Trophoblast cell (in vitro differentiated cells and primary cell): ENCODE data around the gene NPDC1.

ENCODE experiments used
- DNase-seq, 2 donors: peaks; one replicate each; pipeline ENCODE4 v3.0.0-alpha.2; 2016
- H2AFZ ChIP-seq: 2 replicates; pipeline ENCODE4 v1.6.1; 2013; ENCODE audit warnings: low read length, moderate library complexity, mild to moderate bottlenecking; ENCODE audit not compliant: insufficient read depth, poor library complexity
- H2AK5ac ChIP-seq: 2 replicates; pipeline ENCODE4 v1.6.1; 2013; ENCODE audit warnings: mild to moderate bottlenecking, low read length
- H2BK120ac ChIP-seq: 2 replicates; pipeline ENCODE4 v1.6.1; 2013; ENCODE audit warnings: low read length, mild to moderate bottlenecking, moderate library complexity; ENCODE audit not compliant: insufficient read depth, poor library complexity
- H2BK12ac ChIP-seq: 2 replicates; pipeline ENCODE4 v1.6.1; 2013; ENCODE audit warnings: mild to moderate bottlenecking, low read length, moderate library complexity
- H2BK5ac ChIP-seq: 2 replicates; pipeline ENCODE4 v1.6.1; 2013; ENCODE audit warnings: low read length, low read depth, moderate library complexity, mild to moderate bottlenecking; ENCODE audit not compliant: poor library complexity
- H3K14ac ChIP-seq: 2 replicates; pipeline ENCODE4 v1.6.1; 2013; ENCODE audit warnings: mild to moderate bottlenecking, low read length
- H3K18ac ChIP-seq: 2 replicates; pipeline ENCODE4 v1.6.1; 2013; ENCODE audit warnings: mild to moderate bottlenecking, low read length
- H3K23ac ChIP-seq: 2 replicates; pipeline ENCODE4 v1.6.1; 2013; ENCODE audit warnings: low read length
- H3K27ac ChIP-seq: 2 replicates; pipeline ENCODE4 v1.5.1; 2013; ENCODE audit warnings: low read depth, mild to moderate bottlenecking, inconsistent platforms, low read length, moderate library complexity
- H3K27me3 ChIP-seq: 2 replicates; pipeline ENCODE4 v1.6.1; 2013; ENCODE audit warnings: inconsistent platforms, mild to moderate bottlenecking, low read length, moderate library complexity; ENCODE audit not compliant: insufficient read depth
- H3K36me3 ChIP-seq, 2 experiments: 1 replicate in 1 of 2; 2 replicates in 1 of 2; pipeline ENCODE4 v1.6.1; 2013; ENCODE audit warnings: low read length in 2 of 2, mild to moderate bottlenecking in 2 of 2, moderate library complexity in 1 of 2; ENCODE audit not compliant: insufficient read depth in 2 of 2, control insufficient read depth in 1 of 2
- H3K4ac ChIP-seq: 2 replicates; pipeline ENCODE4 v1.6.1; 2013; ENCODE audit warnings: low read depth, mild to moderate bottlenecking, low read length, moderate library complexity
- H3K4me1 ChIP-seq, 2 experiments: 1 replicate in 1 of 2; 2 replicates in 1 of 2; pipeline ENCODE4 v1.6.1; 2013; ENCODE audit warnings: low read length in 2 of 2, mild to moderate bottlenecking in 2 of 2, moderate library complexity in 1 of 2; ENCODE audit not compliant: insufficient read depth in 2 of 2, control insufficient read depth in 1 of 2
- H3K4me2 ChIP-seq: 2 replicates; pipeline ENCODE4 v1.6.1; 2013; ENCODE audit warnings: inconsistent platforms, mild to moderate bottlenecking, low read length, moderate library complexity
- H3K4me3 ChIP-seq: 2 replicates; pipeline ENCODE4 v1.5.1; 2013; ENCODE audit warnings: mild to moderate bottlenecking, low read depth, low read length, inconsistent platforms
- H3K79me1 ChIP-seq: one replicate; pipeline ENCODE4 v1.6.1; 2013; ENCODE audit warnings: low read length
- H3K79me2 ChIP-seq: 2 replicates; pipeline ENCODE4 v1.6.1; 2013; ENCODE audit warnings: low read length, mild to moderate bottlenecking; ENCODE audit not compliant: control insufficient read depth, insufficient read depth, poor library complexity
- H3K9ac ChIP-seq: 2 replicates; pipeline ENCODE4 v1.6.1; 2013; ENCODE audit warnings: mild to moderate bottlenecking, low read length
- H3K9me3 ChIP-seq: 2 replicates; pipeline ENCODE4 v1.6.1; 2013; ENCODE audit warnings: low read depth, mild to moderate bottlenecking, control low read depth, inconsistent platforms, low read length; ENCODE audit not compliant: insufficient read depth
- H4K12ac ChIP-seq: 2 replicates; pipeline ENCODE4 v1.6.1; 2013; ENCODE audit warnings: low read depth, mild to moderate bottlenecking, low read length, moderate library complexity
- H4K8ac ChIP-seq: 2 replicates; pipeline ENCODE4 v1.6.1; 2013; ENCODE audit warnings: low read depth, mild to moderate bottlenecking, low read length, moderate library complexity
- H4K91ac ChIP-seq: one replicate; pipeline ENCODE4 v1.6.1; 2013; ENCODE audit warnings: low read depth, mild to moderate bottlenecking, low read length, moderate library complexity
- WGBS: extraction: QIAGEN DNeasy Blood & Tissue Kit; methylation state at CpG from one replicate; pipeline ENCODE4 v1.1.7; 2013; ENCODE audit warnings: missing lambda C conversion rate; ENCODE audit not compliant: insufficient read length, insufficient coverage; ENCODE audit errors: extremely low coverage; 5-methylcytosine and 5-hydroxymethylcytosine counted together

NPDC1 gene

GRCh38 chr9:137045294-137046087 lies 486 bp downstream of the NPDC1 start:
- Histone ChIP-seq H2AFZ (no peak overlapping the region), H3K4ac (no peak overlapping the region), H2BK5ac (no peak overlapping the region), H3K27ac (no peak overlapping the region), H3K18ac (no peak overlapping the region), H3K27me3 (peaks cover 33% of the 10 kb centered on the region), H2BK12ac (no peak overlapping the region), H3K14ac (no peak overlapping the region), H3K4me1 (peaks cover 9 to 14% of the 10 kb centered on the region in 2 experiments), H3K4me2 (peak overlapping the region; percentile 75), H3K23ac (no peak overlapping the region), H2AK5ac (no peak overlapping the region), H4K12ac (no peak overlapping the region), H3K79me2 (no peaks in the 10 kb centered on the region), H3K9me3 (peaks cover 3% of the 10 kb centered on the region), H3K9ac (no peak overlapping the region), H2BK120ac (no peak overlapping the region), H3K36me3 (no peaks in the 10 kb centered on the region), H3K79me1 (no peaks in the 10 kb centered on the region), H4K8ac (no peak overlapping the region), H3K4me3 (peak overlapping the region; percentile 51), H4K91ac (no peak overlapping the region)
- DNase-seq = peak in 1 of 2 donors; percentile 25
- no CpG with 5 or more reads among the region's 96 CpGs for WGBS

GRCh38 chr9:137044502-137045177 lies 1.3 kb downstream of the NPDC1 start:
- H3K14ac ChIP-seq = no peak overlapping the region
- H3K4me1 ChIP-seq = peaks cover 9 to 14% of the 10 kb centered on the region in 2 experiments
- no peak overlapping the region for H2AFZ ChIP-seq
- peaks cover 30% of the 10 kb centered on the region for H3K27me3 ChIP-seq
- H3K4me3 ChIP-seq = no peak overlapping the region
- H3K79me1 ChIP-seq = no peaks in the 10 kb centered on the region
- no peak overlapping the region for H3K4me2 ChIP-seq
- no CpG with 5 or more reads among the region's 18 CpGs for WGBS
- H3K23ac ChIP-seq = no peak overlapping the region
- no peaks in the 10 kb centered on the region for H3K79me2 ChIP-seq
- no peak overlapping the region for H4K12ac ChIP-seq
- H3K36me3 ChIP-seq = no peaks in the 10 kb centered on the region
- no peak overlapping the region for H2BK5ac ChIP-seq
- no peak overlapping the region for H4K8ac ChIP-seq
- no peak overlapping the region for H3K4ac ChIP-seq
- H3K9ac ChIP-seq = no peak overlapping the region
- no peak overlapping the region for H3K18ac ChIP-seq
- H4K91ac ChIP-seq = no peak overlapping the region
- H2BK12ac ChIP-seq = no peak overlapping the region
- no peak overlapping the region for H2AK5ac ChIP-seq
- no peak overlapping the region for H2BK120ac ChIP-seq
- H3K27ac ChIP-seq = no peak overlapping the region
- peaks cover 2% of the 10 kb centered on the region for H3K9me3 ChIP-seq
- no peak for DNase-seq

- no peaks in the 10 kb centered on the region for H3K79me2 ChIP-seq
- no peak overlapping the region for H4K91ac ChIP-seq
- H3K14ac ChIP-seq = no peak overlapping the region
- no peak overlapping the region for H2AFZ ChIP-seq
- H2BK12ac ChIP-seq = no peak overlapping the region
- H3K4ac ChIP-seq = no peak overlapping the region
- H3K4me1 ChIP-seq = peaks cover 9 to 14% of the 10 kb centered on the region in 2 experiments
- no peak overlapping the region for H3K23ac ChIP-seq
- no peak overlapping the region for H3K27ac ChIP-seq
- H3K9me3 ChIP-seq = peaks cover 2% of the 10 kb centered on the region
- no peaks in the 10 kb centered on the region for H3K79me1 ChIP-seq
- no peak overlapping the region for H3K4me3 ChIP-seq
- no peak overlapping the region for H3K18ac ChIP-seq
- no peak for DNase-seq
- H2BK5ac ChIP-seq = no peak overlapping the region
- no peak overlapping the region for H2AK5ac ChIP-seq
- H2BK120ac ChIP-seq = no peak overlapping the region
- no peak overlapping the region for H3K9ac ChIP-seq
- H3K36me3 ChIP-seq = no peaks in the 10 kb centered on the region
- no peak overlapping the region for H3K4me2 ChIP-seq
- peaks cover 26% of the 10 kb centered on the region for H3K27me3 ChIP-seq
- no peak overlapping the region for H4K8ac ChIP-seq
- WGBS = no CpG with 5 or more reads among the region's 12 CpGs
- H4K12ac ChIP-seq = no peak overlapping the region
Observed at GRCh38 chr9:137044037-137044436, 1.9 kb downstream of the NPDC1 start.

GRCh38 chr9:137042751-137043727 lies 2.9 kb downstream of the NPDC1 start:
- H2BK5ac ChIP-seq = no peak overlapping the region
- H3K36me3 ChIP-seq = no peaks in the 10 kb centered on the region
- H2BK12ac ChIP-seq = no peak overlapping the region
- H3K9ac ChIP-seq = no peak overlapping the region
- peaks cover 24% of the 10 kb centered on the region for H3K27me3 ChIP-seq
- H3K27ac ChIP-seq = no peak overlapping the region
- no peak overlapping the region for H4K8ac ChIP-seq
- H3K9me3 ChIP-seq = peaks cover 3% of the 10 kb centered on the region
- H4K91ac ChIP-seq = no peak overlapping the region
- peaks cover 9 to 14% of the 10 kb centered on the region in 2 experiments for H3K4me1 ChIP-seq
- H2BK120ac ChIP-seq = no peak overlapping the region
- no peak overlapping the region for H3K4ac ChIP-seq
- H3K79me2 ChIP-seq = no peaks in the 10 kb centered on the region
- H2AK5ac ChIP-seq = no peak overlapping the region
- no peak overlapping the region for H3K14ac ChIP-seq
- DNase-seq = no peak
- no peak overlapping the region for H2AFZ ChIP-seq
- no peak overlapping the region for H3K18ac ChIP-seq
- no peak overlapping the region for H4K12ac ChIP-seq
- no CpG with 5 or more reads among the region's 36 CpGs for WGBS
- H3K23ac ChIP-seq = no peak overlapping the region
- H3K4me3 ChIP-seq = no peak overlapping the region
- no peaks in the 10 kb centered on the region for H3K79me1 ChIP-seq
- no peak overlapping the region for H3K4me2 ChIP-seq
